Right kidney (tissue), 1 donor: ENCODE measurements around the gene DPYSL5.
"Not testable (repeated sequence)": the region's sequence is repeated elsewhere in the genome, so short reads cannot be mapped to it uniquely, and the experiment has no call there.

Experiments used
- DNase-seq: peaks from one replicate; pipeline ENCODE4 v3.0.0-alpha.2; 2016

DPYSL5 gene

DNA sequence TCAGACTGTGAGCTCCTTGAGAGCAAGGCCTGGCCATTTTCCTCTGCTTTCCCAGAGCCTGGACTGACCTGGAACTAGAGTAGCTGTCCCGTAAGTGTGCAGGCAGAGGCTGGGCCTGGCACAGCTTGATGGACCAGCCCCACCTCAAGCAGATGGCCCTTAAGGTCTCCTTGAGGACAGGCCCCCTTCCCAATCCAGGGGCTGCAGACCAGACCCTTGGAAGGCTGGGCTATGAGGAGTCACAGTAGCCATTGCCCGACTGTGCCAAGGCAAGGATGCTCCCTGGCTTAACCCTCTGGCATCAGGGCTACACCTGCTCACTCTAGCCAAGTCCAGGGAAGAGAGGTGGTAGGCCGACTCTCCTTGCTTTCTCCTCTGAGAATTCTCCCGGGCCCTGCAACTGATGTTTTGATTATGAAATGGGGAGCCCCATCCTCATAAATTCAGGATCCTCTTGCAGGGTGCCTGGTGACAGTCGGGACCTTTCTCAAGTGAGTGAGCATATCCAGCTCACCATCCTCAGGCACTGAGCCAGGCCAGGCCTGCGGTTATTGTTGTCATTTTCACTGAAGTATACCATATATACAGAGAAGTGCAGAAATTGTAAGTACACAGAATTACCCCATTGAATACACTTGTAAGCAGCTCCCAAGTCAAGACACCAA lies 51.7 kb downstream of the DPYSL5 start:
- DNase-seq = no peak

DNA sequence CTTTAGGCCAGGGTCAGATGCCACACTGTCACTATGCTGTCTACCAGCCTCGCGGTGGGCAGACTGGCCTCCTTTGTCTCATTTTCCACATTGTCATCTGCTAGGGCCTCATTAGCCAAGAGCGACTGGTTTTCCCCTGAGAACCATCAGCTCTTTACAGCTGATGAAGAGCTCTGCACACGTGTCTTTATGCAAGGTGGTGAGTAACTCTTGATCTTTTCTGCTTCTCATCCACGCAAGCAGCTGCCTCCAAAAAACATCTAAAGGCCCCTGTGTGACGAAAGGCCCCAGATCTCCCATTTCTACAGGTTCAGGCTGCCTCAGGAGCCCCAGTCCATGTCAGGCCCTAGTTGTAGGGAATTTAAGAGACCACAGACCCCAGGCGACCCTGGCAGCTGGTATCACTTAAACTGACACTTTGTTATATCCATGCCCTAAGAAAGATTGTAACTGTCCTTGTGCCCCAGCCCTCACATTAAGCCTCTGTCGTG lies 52.9 kb downstream of the DPYSL5 start:
- no peak for DNase-seq

DNA sequence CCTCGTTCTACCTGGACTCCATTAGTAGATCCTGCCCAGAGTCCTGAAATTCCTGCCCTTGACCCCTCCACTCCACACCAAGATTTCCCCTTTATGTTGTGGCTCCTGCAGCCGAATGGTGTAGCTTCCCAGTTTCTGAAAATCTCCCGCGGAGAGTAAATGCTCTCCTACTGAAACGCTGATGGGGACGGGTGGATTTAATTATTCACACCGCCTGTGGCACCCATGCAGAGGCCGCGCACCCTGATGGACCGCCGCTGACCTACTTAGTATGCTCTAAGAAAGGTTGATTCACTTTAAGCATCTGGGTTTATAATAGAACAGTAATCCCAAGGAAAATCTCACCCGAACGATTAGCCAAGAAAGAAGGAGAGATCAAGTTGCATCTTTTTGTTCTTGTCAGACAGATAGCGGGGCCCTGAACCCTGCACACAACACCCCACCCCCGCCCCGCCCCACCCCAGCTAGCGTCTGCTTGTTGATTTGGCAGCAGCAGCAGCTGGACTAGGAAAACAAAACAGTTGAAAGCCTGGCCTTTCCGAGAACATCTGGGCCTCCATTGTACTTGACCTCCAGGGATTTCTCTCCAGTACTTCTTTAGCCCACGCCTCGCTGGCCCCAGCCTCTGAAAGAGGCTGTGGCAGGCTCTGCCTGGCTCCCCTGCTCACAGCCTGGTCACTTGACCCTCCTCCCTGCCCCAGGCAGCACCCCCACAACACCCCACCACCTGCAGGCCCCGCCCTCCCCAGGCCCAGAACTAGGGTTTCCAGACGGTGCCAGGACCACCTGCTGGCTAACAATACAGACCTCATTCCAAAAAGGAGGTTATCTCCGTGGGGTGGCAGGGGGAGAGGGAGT lies 53.6 kb downstream of the DPYSL5 start:
- DNase-seq = no peak

GRCh38 chr2:26903676-26904075 lies 55.7 kb downstream of the DPYSL5 start:
- no peak for DNase-seq

DNA sequence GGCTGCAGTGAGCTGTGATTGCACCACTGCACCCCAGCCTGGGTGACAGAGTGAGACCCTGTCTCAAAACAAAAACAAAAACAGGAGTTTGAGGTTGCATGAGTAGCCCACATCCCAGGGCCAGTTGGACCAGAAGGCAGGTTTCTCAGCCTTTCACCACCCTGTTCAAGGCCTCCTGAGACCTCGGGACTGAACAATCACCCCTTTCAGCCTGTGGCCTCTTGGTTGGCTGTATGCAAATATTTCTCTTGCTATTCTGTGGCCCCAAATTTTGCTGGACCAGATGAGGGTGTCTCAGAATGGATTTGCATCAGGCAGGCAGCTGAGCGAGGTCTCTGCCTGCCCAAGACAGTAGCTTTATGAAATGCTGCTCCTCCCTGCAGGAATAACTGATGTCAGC lies 56.9 kb downstream of the DPYSL5 start:
- DNase-seq = no peak

- DNase-seq = no peak
Measured at GRCh38 chr2:26905341-26906198, 57.6 kb downstream of the DPYSL5 start.

GRCh38 chr2:26907416-26907815 lies 59.5 kb downstream of the DPYSL5 start:
- DNase-seq = no peak

DNA sequence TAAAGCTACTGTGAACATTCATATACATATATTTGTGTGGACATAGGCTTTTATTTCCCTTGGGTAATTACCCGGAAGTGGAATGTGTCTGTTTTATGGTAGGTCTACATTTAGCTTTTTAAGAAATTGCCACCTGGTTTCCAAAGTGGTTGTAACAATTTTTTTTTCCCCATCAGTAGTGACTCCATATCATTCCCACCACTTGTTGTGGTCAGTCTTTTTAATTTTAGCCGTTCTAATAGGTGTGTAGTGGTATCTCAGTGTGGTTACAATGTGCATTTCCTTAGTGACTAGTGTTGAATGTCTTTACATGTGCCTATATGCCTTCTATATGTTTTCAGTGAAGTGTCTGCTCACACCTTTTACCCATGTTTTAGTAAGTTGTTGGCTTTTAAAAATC lies 62.2 kb downstream of the DPYSL5 start:
- DNase-seq = no peak

DNA sequence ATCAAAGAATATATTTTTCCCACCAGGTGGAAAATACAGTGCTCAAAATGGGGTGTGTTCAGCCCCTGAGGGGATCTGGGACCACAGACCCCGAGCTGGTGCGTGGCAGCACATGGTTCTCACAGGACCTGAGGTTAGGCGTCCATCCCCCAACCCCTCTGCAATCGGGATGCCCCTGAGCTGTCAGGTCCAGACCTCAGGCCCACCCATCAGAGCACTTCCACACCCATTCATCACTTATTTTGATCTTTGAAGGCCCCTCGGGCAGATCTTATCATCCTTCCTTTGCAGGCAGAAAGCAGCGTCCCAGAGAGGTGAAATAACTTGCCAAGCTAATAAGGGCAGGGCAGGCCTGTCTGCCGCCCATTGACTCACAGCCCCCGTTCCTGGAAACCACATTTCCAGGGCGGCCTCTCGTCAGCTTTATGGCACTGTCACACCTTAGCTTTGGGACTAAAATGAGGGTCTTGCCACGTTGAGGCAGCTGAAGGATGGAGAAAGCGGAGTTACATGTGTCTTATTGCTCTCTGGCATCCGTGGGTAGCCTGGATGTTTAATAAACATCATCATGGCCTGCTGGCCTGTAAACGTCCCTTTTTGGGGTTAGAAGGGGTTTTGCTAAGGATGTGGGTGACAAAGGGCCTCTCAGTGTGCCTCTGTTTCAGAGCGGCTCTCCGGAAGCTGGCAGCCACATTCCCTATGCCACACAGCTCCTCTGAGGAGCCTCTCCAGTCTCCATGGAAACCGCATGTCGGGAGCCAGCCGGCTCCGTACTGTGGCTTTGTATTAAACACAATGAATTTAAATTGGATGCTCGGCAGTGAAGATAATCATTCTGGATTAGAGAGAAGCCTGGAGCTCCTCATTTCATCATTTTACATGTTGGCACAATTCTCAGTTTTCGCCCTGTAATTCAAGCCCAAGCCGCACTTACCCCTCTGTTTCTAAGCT lies 64.3 kb downstream of the DPYSL5 start:
- no peak for DNase-seq

DNA sequence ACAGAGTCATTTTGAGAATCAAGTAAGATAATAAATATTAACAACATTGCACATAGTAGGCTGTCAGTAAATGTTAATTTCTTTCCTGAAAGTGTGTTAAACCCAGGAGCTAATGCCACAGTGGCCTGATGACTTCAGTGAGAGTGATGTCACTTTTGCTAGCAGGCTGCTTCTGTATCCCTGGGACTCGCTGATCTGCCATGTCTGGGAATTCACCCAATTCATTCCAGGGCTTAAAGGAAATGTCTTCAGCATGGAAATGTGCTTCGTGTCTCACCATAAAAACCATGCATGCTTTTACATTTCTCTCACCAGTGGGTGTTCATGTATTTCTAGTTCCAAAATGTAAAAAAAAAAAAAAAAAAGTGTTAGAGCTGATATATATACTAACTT lies 65.7 kb downstream of the DPYSL5 start:
- DNase-seq = no peak

GRCh38 chr2:26913999-26914658 lies 66.2 kb downstream of the DPYSL5 start:
- DNase-seq = no peak

- DNase-seq = no peak
Measured at GRCh38 chr2:26914659-26915310, 66.9 kb downstream of the DPYSL5 start.

DNA sequence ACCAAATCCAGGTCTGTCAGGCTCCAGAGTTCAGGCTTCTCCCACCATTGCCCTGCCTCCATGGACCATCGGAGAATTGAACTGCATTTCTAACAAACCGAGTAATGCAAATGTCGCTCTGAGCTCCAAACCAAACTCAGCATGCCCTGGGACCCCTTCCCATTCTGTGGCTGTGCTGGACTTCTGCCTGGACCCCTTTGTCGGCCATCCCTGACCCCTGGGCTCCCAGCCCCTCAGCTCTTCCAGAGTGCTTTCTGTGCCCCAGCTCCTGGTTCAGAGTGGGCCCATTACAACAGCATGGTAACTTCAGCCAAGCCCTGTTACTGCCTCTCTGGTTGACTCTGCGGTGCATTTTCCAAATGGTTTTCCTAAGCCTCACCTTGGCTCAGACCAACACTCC lies 67.4 kb downstream of the DPYSL5 start:
- DNase-seq = no peak

GRCh38 chr2:26916128-26916692 lies 68.3 kb downstream of the DPYSL5 start:
- DNase-seq = no peak

GRCh38 chr2:26917135-26917836 lies 69.4 kb downstream of the DPYSL5 start:
- no peak for DNase-seq

- no peak for DNase-seq
Measured at GRCh38 chr2:26921323-26921722, 73.4 kb downstream of the DPYSL5 start.

GRCh38 chr2:26922405-26923188 lies 74.7 kb downstream of the DPYSL5 start:
- no peak for DNase-seq

DNA sequence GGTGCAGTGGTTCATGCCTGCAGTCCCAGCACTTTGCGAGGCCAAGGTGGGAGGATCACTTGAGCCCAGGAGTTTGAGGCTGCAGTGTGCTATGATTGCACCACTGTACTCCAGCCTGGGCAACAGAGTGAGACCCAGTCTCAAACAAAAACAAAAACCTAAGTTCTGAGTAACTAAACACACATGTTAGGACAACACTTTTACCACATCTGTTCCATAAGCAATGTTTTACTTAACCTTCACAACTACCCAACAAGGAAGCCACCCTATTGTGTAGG lies 75.2 kb downstream of the DPYSL5 start:
- DNase-seq = not testable (repeated sequence)

- no peak for DNase-seq
Measured at GRCh38 chr2:26924731-26925099, 76.8 kb downstream of the DPYSL5 start.
